K562 (cell line): ENCODE measurements around the gene CFAP251. TPM values are rescaled to one million over a fixed set of nuclear protein-coding genes. Genes with fewer than 3 reads are reported as not detected.

Experiments
- ARID1B ChIP-seq: fragments of 450-650 bp; IDR thresholded peaks from 2 replicates; pipeline ENCODE4 v1.6.1; 2016; ENCODE audit warnings: antibody characterized with exemption, mild to moderate bottlenecking, inconsistent platforms
- EP400 ChIP-seq: fragments of 450-650 bp; IDR thresholded peaks from 2 replicates; pipeline ENCODE4 v1.6.1; 2017; ENCODE audit warnings: antibody characterized with exemption, mild to moderate bottlenecking, moderate library complexity
- EWSR1 ChIP-seq: fragments of 450-650 bp; IDR thresholded peaks from 2 replicates; pipeline ENCODE4 v1.6.1; 2018; ENCODE audit warnings: borderline replicate concordance, mild to moderate bottlenecking, low read depth, moderate library complexity; ENCODE audit not compliant: partially characterized antibody
- GTF2E2 ChIP-seq: fragments of 200-800 bp; sonication (Bioruptor generic); IDR thresholded peaks from 2 replicates; pipeline ENCODE4 v1.6.1; 2016; ENCODE audit warnings: missing genetic modification characterization, missing compliant biosample characterization
- NR0B1 ChIP-seq: fragments of 450-650 bp; IDR thresholded peaks from one replicate; pipeline ENCODE4 v1.6.1; 2018; ENCODE audit warnings: mild to moderate bottlenecking, moderate library complexity; ENCODE audit not compliant: partially characterized antibody
- NR1H2 ChIP-seq: sonication (generic); formaldehyde crosslinking; IDR thresholded peaks from 2 replicates; pipeline ENCODE4 v1.4.0; 2020; ENCODE audit warnings: mild to moderate bottlenecking, missing genetic modification reagents
- PHF8 ChIP-seq: fragments of 200-600 bp; sonication (generic); IDR thresholded peaks from 2 replicates; pipeline ENCODE4 v1.6.1; 2012; ENCODE audit warnings: mixed run types, mild to moderate bottlenecking, inconsistent platforms, low read length, moderate library complexity, borderline replicate concordance
- POLR2AphosphoS5 ChIP-seq: IDR thresholded peaks from 2 replicates; pipeline ENCODE4 v1.6.1; 2011; ENCODE audit warnings: mild to moderate bottlenecking, low read depth, low read length, moderate library complexity; ENCODE audit not compliant: control insufficient read depth, insufficient read depth
- RBM15 ChIP-seq: fragments of 200-400 bp; formaldehyde crosslinking; IDR thresholded peaks from 2 replicates; pipeline ENCODE4 v1.6.1; 2018; ENCODE audit warnings: mild to moderate bottlenecking, low read length, moderate library complexity; ENCODE audit not compliant: insufficient read depth
- SMC3 ChIP-seq: conservative IDR thresholded peaks from 2 replicates; pipeline ENCODE4 v1.6.1; 2011; ENCODE audit warnings: low read depth, low read length, improper control_type of control experiment; ENCODE audit not compliant: insufficient read depth
- TEAD1 ChIP-seq, 2 experiments: fragments of 450-650 bp in 1 of 2; sonication (generic) in 1 of 2; formaldehyde crosslinking; IDR thresholded peaks; 2 replicates each; pipeline versions ENCODE4 v1.4.0 to v1.8.0; 2020 to 2022; ENCODE audit warnings: mild to moderate bottlenecking in 2 of 2, missing genetic modification reagents in 1 of 2
- THRA ChIP-seq: fragments of 450-650 bp; IDR thresholded peaks from 2 replicates; pipeline ENCODE4 v1.6.1; 2017; ENCODE audit warnings: mild to moderate bottlenecking, moderate library complexity
- THRB ChIP-seq: fragments of 450-650 bp; formaldehyde crosslinking; conservative IDR thresholded peaks from 2 replicates; pipeline ENCODE4 v1.4.0; 2022; ENCODE audit warnings: mild to moderate bottlenecking, missing genetic modification characterization
- ZBED1 ChIP-seq: IDR thresholded peaks from 2 replicates; pipeline ENCODE4 v1.6.1; 2014
- ZFP1 ChIP-seq: fragments of 450-650 bp; formaldehyde crosslinking; IDR thresholded peaks from 2 replicates; pipeline ENCODE4 v1.4.0; 2020; ENCODE audit warnings: mild to moderate bottlenecking, mixed read lengths
- ZNF384 ChIP-seq: IDR thresholded peaks from 2 replicates; pipeline ENCODE4 v1.6.1; 2012; ENCODE audit warnings: low read depth, low read length, improper control_type of control experiment
- ZNF57 ChIP-seq: fragments of 450-650 bp; formaldehyde crosslinking; IDR thresholded peaks from 2 replicates; pipeline ENCODE4 v1.4.0; 2020; ENCODE audit warnings: mild to moderate bottlenecking, moderate library complexity
- ZNF592 ChIP-seq: fragments of 450-650 bp; IDR thresholded peaks from 2 replicates; pipeline ENCODE4 v1.6.1; 2017; ENCODE audit warnings: antibody characterized with exemption, mild to moderate bottlenecking
- ZNF778 ChIP-seq: fragments of 450-650 bp; formaldehyde crosslinking; IDR thresholded peaks from 2 replicates; pipeline ENCODE4 v1.4.0; 2020; ENCODE audit warnings: mild to moderate bottlenecking, moderate library complexity
- polyA plus RNA-seq, 8 experiments: library from polyadenylated mRNA; depleted of rRNA in 4 of 8; stranded (reverse) in 5 of 8; unstranded in 3 of 8; fragments of >200 nt; fragmentation: Nextera tagmentation in 2 of 8; fragmentation: Illumina TruSeq in 1 of 8; extraction: Ambion mirVana in 2 of 8; extraction: Trizol in 1 of 8; gene quantifications; 2 replicates each; pipeline versions ENCODE4 v1.2.1 to v1.2.3, GENCODE V29; 2011 to 2014; ENCODE audit warnings: inconsistent platforms in 1 of 8, missing spikeins in 1 of 8
- total RNA-seq, 7 experiments: library from RNA; depleted of rRNA in 6 of 7; stranded (reverse); fragments of >200 nt in 6 of 7; fragmentation: Illumina TruSeq in 2 of 7; extraction: Trizol in 2 of 7; gene quantifications; 2 replicates each; pipeline versions ENCODE4 v1.2.1 to v1.2.3, GENCODE V29; 2011 to 2021; ENCODE audit warnings: low replicate concordance in 1 of 7

CFAP251 gene
- total and polyA plus RNA-seq, 9 of the 15 experiments (the other 6 are each of a cell fraction or from before 2014, with no cell fraction given), result 16.6 to 31.0 (median 19.1) TPM

GRCh38 chr12:122023339-122024131 is 105.1 kb downstream of the CFAP251 start (continued):
- TF ChIP-seq EP400 (peak; percentile 46; the same call in 1 of the 2 replicates), ZNF384 (no peak), POLR2AphosphoS5 (no peak), ARID1B (no peak), ZFP1 (CRISPR knock-in tag) (no peak), THRA (no peak), EWSR1 (no peak), THRB (CRISPR knock-in tag) (no peak), ZBED1 (no peak), ZNF778 (no peak), SMC3 (no peak), ZNF592 (peak; percentile 70; the same call in 1 of the 2 replicates), PHF8 (peak; percentile 8; the same call in 1 of the 2 replicates), GTF2E2 (tag) (no peak), TEAD1 (CRISPR knock-in tag; IDR thresholded peaks at IDR 0.05) (no peak), RBM15 (no peak), NR1H2 (CRISPR knock-in tag) (no peak), NR0B1 (no peak), ZNF57 (no peak)
